Activated CD8-positive, alpha-beta memory T cell treated with anti-CD3 and anti-CD28 coated beads for 48 hours (primary cell): ENCODE data around the gene NOL4L.

Experiments used
- DNase-seq, 3 experiments: peaks; one replicate each; pipeline ENCODE4 v3.0.0-alpha.2; 2020; ENCODE audit warnings: low read depth in 2 of 3, low spot score in 2 of 3

NOL4L gene

DNA sequence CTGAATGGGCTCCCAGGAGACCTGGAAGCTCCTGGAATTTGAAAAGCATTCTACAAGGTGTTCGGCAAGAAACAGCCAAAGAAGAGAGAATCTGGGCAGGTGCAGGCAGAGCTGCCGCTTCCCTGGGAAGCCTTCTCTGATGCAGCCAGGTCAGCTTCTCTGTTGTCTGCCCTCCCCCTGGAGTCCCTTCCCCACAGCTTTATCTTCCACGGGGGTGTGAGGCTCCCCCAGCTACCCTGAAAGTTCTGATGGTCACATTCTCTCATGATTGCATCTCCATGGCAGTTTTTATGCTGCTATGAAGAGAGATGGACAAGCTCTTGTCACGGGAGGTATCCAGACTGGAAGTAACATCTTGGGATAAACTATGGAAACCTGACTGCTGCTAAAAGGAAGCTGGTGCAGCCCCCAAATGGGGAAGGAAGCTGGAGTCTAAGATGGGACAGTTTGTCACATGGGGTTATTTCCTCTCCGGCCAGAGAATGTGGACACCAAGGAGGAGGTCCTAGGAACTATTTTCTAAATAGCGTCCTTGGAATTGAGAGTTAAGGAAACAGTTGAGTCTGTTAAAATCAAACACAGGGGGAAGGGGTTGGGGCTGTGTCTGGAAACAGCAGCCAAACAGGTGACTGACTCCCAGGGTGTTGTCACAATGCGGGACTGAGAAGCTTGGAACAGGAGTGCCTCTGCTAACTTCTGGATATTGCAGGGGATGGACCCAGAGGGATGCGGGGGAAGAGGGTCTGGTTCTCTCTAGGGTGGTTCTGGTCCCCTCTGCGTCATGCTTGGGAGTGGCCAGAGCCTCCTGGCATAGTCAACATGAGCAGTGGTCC is 135.9 kb downstream of the NOL4L start:
- no peak for DNase-seq

DNA sequence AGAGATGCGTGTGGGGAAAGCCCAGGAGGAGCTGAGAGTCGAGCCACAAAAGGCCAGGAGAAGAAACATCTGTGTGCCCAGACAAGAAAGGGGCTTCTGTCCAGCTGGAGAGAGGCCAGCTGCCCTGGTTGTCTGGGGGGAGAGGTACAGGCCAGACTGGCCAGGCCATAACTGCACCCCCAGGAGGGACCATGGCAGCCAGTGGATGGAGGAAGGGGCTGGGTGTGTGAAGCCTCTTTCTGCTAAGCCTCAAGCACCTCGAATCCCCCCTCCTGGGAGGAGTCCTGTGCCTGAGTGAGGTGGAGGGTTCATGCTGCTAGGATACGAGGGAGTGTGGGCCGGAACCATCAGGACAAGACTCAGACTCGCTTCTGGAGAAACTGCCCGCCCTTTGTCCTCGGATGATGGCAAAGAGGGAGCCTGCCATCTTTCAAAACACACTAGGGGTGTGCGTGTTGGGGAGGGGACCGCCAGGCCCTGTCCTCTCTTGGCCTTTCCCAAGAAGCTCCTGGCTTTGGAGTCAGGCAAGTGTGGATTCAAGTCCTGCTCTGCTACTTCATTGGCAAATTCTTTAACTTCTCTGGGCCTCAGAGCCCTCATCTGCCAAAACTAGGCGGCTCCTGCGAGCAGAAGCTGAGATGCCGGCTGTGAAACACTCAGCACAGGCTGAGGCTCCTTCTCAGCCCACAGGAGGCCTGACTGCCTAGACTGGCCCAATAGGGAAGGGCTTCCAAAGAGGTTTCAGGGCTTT is 136.7 kb downstream of the NOL4L start:
- DNase-seq = no peak

DNA sequence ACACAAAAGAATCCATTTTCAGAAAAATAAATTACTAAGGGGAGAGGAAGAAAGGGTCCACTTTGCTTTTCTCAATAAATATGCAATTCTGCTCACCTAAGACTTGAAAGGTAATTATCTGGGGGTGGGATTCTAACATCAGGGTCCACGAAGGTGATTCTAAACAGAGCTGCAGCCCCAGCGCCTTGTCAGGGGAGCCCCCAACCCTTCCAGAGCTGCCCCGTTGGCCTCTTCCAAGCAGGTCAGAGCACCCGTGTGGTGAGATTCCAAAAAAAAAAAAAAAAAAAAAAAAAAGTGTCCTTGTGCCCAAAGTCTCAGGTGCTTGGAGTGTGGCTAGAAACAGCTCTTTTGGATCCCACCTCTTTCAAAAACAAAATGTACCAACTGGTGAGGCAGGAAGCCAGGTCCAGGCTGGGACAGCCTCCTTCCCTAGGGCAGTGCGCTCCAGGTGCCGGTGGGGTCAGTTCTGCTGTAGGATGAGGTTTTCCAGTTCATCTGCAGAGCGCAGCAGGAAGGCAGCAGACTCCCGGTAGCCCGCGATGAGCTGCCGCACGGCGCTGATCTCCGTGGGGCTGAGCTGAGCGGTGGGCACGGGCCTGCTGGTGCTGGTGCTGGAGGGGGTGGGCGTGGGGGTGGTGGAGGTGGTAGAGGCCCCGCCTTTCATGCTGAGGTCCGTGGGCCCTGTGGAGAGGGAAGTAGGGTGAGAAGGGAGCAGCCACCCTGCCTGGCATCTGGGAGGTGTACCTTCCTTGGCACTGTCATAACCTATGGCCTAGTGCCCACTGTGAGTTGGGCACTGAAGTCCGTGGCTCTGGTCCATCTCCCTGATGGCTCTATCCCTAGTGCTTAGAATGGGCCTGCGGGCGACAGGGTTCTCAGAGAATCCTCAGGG is 137.8 kb downstream of the NOL4L start:
- DNase-seq = no peak

DNA sequence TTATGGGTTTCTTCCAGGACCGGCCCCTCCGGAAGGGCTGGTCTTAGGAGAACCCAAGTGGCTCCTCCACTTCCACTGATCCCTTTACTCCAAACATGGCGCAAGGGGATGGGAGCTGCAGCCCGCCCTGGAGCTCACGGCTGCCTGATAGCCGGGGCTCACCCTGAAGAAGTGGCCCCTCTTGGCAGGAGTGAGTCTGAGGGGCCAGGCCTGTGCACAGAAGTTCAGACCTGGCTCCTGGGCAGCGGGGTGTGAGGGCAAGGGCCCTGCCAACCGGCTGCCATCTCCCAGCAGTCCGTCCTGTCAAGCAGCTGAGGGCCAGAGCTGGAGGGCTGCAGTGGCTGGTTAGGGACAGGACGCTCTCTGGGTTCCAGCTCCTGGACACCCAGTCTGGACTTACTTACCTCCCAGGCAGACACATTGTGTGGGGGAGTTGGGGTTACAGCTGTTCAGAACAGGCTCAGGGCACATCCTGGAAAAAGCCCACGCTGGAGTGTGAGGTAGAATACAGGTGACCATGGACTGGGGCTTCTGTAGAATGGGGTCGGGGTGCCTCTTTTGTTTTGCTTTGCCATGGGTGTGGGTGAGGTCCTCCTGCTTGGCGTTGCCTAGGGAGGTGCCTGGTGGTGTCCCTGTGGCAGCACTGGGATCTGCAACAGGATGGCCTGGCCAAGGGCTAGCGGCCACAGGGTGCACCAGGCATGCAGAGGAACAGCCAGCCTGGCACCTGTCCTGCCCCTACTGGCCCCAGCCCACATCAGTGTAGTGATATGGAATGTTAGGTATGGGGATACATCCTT is 138.6 kb downstream of the NOL4L start:
- DNase-seq = no peak

DNA sequence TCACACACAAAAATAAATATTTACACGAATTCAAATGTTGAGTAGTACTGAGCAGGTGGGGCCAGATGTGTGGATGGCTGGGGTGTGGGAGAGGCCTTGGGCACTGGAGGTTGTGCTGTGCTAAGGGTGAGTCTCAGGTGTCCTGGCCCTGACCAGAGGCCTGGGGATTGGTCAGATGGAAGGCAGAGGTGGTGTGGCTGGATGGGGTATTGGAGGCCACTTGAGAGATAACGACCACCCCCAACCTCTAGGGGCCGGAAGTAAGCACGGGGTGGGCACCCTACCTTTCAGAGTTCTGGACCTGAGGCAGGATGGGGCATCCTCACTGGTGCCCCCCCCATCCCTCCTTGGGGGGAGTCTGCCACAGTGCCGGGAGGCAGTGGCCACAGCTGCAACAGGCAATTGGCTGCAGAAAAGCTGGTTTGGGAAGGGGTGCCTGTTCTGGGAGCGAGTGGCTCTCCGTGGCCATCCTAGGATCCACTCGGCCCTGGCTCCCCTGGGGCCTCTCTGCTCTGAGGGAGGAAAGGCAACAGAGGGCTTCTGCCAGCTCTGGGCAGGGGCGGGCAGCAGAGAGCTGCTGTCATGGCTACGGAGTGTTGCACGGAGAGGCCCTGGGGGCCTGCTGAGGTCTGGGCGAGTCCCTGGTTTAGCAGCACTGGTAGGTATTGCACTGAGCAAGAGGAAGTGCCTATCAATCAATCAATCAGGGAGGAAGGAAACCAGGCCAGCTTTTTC is 139.4 kb downstream of the NOL4L start:
- no peak for DNase-seq

DNA sequence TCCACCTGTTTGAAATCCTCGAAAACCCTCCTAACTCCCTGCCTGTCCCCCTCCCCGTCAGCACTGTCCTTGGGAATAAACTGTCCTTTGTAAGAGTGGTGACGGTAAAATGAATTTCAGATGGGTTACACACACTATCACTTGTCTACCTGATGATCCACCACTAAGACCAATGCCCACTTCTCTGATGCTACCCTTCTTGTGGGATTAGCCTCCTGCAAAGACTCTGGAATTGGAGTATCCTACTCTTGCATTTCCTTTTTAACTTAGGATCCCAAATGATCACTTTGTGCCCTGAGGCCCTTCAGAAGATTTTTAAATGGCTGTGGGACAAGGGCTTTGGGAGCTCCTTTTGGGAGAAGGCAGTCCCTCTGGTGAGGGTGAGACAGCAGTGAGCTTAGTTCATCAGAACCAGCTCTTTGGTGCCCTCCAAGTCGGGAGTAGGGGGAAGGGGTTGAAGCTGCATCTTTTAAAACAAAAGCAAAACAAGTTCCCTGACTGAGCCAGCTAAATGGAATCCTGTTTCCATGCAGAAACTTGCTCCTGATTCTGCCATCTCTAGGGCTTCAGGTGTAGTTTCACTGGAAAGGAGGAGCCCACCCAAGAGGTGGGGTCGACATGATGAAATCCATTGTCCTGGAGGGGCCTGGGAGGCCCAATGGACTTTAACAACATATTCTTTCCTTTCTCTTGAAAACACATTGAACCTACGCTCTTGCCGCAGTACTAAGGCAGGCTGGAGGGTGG is 140.5 kb downstream of the NOL4L start:
- no peak for DNase-seq

DNA sequence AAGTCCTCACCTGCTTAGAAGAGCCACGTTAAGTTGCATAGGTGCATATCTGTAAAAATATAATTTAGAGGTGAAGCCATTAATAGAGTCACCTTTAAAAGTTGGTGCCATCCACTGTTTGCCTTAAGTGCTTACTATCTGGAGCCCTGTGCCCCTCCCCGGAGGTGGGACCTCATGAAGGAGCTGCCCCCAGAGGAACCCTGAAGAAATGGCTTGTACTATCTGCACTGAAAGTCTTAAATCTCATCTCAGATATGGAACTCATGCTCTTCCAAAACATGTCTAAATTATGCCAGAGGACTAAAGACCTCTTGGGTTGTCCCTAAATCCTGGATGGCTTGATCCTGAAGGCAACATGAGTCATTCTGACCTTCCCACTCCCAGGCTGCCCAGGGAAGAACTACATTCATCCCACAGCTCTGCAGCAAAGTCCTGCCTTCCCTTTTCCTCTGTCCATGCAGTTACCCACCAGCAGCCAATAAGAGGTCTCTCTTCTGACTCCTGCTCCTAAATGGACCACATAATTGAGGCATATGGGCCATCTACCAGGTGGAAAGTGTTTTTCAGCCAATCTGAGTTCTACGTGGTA is 141.7 kb downstream of the NOL4L start:
- no peak for DNase-seq

DNA sequence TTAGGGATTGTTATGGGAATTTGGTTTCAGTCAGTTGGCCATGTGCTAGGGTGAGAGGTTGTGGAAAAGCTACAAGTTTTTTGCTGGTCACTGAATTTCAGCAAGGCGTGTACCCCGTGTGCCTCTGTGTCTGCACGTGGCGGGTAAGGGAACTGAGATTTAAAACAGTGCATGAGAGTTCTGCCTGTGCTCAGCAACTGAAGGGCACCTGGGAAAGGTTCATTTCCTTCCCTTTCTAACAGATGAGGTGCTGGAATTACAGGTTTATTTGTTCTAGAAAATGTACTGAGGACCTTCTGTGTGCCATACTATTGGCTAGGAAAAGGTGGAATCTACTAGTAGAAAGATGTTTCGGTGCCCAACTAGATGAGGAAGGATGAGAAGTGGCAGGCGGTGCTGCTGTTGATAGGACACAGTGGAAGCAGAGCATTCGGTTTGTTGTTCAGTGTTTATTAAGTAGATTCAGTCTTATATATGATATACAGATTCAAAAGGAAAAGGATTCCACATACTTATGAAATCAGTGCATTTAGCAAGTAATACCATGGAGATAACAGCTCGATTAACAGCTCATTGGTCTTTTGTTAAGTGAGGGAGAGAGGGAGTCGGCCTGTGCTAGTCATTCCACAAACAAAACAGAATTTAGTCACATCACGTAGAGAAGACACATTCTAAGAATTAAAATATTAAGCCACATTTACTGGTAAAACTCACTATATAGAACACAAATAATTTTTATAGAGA is 142.3 kb downstream of the NOL4L start:
- DNase-seq = no peak

DNA sequence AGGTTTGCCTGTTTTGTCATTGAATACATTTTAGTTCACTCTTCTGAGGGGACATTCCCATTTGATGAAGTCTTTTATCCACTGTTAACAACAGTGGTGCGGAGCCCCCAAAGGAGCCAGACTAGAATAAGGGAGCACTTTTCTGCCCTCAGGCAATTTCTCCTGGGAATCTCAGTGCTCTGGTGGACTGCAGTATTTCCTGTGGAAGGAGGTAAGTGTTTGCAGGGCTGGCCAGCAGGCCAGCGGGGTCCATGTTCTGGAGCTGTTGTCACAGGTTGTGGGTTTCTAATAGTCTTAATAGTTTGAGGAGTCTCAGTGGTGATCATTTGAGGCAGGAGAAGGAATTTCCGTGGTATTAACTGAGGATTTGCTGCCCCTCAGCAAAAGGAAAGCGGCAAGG is 143.5 kb downstream of the NOL4L start:
- DNase-seq = no peak

DNA sequence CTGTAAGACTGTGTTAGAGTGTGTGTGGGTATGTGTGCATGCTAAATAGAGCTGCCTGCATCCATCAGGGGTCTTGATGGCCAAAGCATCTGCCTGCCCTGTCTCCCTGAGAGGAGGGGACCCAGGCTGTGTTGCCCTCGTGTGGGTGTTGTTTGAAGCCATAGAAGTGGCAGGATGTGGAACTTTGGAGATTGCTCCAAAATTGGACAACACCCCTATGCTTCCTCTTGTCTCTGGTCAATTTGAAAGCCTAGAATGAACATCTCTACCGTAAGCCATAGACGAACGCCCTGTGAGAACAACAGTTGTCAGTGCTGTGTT is 144.4 kb downstream of the NOL4L start:
- no peak for DNase-seq

DNA sequence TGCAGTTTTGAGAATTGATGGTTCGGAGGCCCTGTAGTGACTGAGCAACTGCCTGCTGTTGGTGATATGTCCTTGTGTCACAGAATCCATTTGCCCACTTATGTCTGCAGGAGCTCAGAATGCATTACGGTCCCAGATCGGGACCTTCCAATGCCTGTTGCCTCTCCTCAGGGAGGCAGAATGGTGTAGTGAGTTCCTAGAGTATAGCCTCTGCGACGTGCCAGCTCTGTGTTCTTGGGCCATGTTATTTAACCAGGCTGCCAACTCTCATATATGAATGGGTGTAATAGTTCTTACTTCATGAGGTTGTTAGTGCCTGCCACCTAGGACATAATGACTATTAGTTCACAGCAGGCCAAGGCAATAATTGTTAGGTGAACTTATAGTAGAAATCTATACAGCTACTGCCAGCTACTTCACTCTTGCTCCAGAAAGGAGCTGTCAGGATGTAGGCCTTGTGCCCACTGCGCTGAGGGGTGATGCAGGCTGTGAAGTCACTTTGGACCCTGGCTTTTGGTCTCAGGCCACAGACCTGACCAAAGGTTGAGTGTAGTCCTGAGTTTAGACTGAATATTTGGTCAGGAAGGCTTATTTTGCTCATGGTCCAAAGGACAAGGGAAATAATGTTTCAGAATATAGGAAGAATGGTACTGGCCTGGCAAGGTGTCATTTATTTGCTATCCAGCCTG is 144.9 kb downstream of the NOL4L start:
- no peak for DNase-seq

DNA sequence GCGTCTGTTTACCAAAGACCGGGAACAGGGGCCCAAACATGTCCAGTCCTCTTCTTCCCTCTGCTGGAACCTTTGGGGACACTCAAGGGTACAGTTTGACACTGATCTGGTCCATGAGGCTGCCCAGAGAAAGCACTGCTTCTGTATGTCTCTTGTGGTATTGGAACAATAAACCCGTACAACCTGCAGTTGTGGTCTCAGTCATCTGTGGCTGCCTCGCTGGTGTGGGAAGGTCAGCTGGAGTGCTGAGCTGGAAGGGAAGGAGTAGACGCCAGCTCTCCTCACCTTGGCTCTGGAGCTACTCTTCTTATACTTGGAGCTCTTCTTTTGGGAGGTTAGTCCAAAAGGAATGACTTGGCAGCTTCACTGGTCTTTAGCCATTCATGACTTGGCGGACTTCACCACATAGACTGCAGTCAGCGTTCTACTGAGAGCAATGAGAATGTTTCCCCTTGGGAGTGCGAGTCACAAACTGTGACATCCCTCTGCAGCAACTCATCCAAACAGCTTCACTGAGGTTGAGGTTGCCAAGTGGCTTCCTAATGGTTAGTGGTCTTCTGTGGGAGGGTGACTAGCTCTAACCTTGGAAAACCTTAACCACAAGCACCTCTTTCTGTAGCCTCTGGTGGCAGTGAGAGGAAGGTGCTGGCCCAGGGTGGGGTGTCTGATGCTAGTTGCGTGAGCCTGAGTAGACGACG is 145.9 kb downstream of the NOL4L start:
- DNase-seq = peak in 2 of 3 experiments; percentile 33 to 34

DNA sequence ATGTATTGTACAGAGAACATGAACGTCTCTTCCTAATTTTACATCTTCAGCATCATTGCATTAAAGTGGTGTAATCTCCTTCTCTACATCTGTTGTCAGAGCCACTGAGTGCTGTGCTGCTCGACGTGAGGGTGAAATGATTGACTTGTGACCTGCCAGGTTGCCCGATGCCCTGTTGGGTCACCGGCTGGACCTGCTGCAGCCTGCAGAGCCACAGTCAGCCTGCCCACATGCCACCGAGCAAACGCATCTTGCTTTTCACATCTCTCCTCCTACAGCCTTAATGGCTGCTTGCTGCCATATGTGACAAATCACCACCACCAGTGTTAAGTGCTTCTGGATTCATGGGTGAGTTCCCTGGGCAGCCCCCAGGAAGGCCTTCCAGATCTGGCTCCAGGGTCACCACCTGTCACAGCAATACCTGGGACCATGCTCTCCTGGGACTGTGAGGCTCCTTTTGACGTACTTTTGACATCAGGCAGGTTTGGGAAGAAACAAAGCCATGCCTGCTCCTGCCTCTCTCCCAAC is 146.7 kb downstream of the NOL4L start:
- no peak for DNase-seq

DNA sequence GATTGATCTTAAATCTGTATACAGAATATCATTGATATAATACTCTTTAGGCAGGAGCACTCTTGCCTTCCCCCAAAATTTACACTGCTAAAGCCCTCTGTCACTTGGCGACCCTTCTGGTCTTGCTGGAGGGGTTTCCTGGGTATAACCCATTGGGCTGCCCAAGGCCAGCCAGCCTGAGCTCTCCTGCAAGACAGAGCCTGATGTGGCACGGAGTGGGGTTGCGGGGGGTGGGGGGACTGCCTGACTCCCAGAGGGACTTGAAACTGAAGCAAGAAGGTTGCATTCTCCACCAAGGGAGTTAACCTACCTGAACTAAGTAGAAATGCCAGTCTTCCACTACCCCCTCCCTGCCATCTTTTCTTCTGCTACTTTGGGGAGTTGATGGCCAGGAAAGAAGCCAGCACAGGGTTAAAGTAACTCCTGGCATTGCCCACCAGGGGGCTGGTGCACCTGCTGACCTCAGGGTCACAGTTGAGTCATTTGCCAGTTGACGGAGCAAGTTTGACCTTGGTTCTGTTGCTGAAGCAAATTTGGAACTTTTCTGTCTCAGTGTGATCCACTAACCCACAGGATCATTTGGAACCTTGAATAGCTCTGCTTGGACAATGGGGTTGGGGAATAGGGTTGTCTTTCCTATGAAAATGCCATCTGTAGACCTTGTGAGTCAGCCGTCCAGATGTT is 147.6 kb downstream of the NOL4L start:
- no peak for DNase-seq

DNA sequence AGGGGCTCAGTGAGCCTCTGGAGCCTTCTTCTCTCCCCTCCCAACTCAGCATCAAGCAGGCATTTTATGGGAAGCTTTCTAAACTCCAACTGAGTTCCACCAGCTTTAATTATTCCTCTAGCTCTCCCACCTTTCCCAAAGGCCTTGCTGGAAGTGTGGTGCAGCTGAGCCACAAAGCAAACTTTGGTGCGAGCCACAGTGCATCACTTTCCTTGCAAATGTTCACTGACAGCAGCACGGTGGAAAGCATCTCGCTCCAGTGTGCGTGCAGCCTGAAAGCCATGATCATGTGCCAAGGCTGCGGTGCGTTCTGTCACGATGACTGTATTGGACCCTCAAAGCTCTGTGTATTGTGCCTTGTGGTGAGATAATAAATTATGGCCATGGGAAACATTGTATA is 148.2 kb downstream of the NOL4L start:
- DNase-seq = no peak

DNA sequence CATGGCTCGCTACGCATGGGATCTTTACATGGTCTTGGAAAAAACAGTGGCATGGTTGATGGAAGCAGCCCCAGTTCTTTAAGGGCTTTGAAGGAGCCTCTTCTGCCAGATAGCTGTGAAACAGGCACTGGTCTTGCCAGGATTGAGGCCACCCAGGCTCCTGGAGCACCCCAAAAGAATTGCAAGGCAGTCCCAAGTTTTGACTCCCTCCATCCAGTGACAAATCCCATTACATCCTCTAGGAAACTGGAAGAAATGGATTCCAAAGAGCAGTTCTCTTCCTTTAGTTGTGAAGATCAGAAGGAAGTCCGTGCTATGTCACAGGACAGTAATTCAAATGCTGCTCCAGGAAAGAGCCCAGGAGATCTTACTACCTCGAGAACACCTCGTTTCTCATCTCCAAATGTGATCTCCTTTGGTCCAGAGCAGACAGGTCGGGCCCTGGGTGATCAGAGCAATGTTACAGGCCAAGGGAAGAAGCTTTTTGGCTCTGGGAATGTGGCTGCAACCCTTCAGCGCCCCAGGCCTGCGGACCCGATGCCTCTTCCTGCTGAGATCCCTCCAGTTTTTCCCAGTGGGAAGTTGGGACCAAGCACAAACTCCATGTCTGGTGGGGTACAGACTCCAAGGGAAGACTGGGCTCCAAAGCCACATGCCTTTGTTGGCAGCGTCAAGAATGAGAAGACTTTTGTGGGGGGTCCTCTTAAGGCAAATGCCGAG is 148.8 kb downstream of the NOL4L start:
- no peak for DNase-seq
